Measurements from ENCODE around the gene FADS2.
A peak's percentile ranks its signal among the peaks of the same experiment; 100 is the strongest.

The FADS2 gene

DNA sequence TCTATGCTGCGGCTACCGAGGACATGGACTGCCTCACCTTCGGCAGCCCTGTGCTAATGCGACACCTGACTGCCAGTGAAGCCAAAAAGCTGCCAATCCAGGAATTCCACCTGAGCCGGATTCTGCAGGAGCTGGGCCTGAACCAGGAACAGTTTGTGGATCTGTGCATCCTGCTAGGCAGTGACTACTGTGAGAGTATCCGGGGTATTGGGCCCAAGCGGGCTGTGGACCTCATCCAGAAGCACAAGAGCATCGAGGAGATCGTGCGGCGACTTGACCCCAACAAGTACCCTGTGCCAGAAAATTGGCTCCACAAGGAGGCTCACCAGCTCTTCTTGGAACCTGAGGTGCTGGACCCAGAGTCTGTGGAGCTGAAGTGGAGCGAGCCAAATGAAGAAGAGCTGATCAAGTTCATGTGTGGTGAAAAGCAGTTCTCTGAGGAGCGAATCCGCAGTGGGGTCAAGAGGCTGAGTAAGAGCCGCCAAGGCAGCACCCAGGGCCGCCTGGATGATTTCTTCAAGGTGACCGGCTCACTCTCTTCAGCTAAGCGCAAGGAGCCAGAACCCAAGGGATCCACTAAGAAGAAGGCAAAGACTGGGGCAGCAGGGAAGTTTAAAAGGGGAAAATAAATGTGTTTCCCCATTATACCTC, 32.1 kb upstream of the FADS2 start:
- Histone ChIP-seq H3K79me2 (ENCODE audit: insufficient read depth, low read length) (peaks cover 87% of the 10 kb centered on the region), H3K9me3 (ENCODE audit: insufficient read depth, low read length) (no peaks in the 10 kb centered on the region), H3K4me3 (ENCODE audit: insufficient read depth, low read length, poor library complexity, severe bottlenecking) (no peak overlapping the region), H3K4me2 (ENCODE audit: low read depth, low read length, poor library complexity, severe bottlenecking) (no peak overlapping the region), H4K20me1 (ENCODE audit: low read depth, low read length) (peaks cover 12% of the 10 kb centered on the region; the same call in 1 of the 2 replicates), H3K27me3 (ENCODE audit: low read length) (no peaks in the 10 kb centered on the region), H3F3A (ENCODE audit: insufficient read depth) (peaks cover 25% of the 10 kb centered on the region), H2AFZ (ENCODE audit: low read depth, low read length, severe bottlenecking) (no peak overlapping the region), H3K9ac (ENCODE audit: low read length) (no peak overlapping the region), H3K36me3 (ENCODE audit: low read length) (peaks cover 20% of the 10 kb centered on the region), H3K9me2 (replicated peaks; ENCODE audit: insufficient read depth, low read length) (no peaks in the 10 kb centered on the region), H3K27ac (ENCODE audit: low read depth, low read length) (no peak overlapping the region)
- TF ChIP-seq, protein P1, sequence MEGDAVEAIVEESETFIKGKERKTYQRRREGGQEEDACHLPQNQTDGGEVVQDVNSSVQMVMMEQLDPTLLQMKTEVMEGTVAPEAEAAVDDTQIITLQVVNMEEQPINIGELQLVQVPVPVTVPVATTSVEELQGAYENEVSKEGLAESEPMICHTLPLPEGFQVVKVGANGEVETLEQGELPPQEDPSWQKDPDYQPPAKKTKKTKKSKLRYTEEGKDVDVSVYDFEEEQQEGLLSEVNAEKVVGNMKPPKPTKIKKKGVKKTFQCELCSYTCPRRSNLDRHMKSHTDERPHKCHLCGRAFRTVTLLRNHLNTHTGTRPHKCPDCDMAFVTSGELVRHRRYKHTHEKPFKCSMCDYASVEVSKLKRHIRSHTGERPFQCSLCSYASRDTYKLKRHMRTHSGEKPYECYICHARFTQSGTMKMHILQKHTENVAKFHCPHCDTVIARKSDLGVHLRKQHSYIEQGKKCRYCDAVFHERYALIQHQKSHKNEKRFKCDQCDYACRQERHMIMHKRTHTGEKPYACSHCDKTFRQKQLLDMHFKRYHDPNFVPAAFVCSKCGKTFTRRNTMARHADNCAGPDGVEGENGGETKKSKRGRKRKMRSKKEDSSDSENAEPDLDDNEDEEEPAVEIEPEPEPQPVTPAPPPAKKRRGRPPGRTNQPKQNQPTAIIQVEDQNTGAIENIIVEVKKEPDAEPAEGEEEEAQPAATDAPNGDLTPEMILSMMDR (IDR thresholded peaks at IDR 0.05; ENCODE audit: insufficient read depth, low read length, poor library complexity, severe bottlenecking), result no peak
- TF ChIP-seq EZH2phosphoT487 (conservative IDR thresholded peaks at IDR 0.05; ENCODE audit: low read length), result no peak

DNA sequence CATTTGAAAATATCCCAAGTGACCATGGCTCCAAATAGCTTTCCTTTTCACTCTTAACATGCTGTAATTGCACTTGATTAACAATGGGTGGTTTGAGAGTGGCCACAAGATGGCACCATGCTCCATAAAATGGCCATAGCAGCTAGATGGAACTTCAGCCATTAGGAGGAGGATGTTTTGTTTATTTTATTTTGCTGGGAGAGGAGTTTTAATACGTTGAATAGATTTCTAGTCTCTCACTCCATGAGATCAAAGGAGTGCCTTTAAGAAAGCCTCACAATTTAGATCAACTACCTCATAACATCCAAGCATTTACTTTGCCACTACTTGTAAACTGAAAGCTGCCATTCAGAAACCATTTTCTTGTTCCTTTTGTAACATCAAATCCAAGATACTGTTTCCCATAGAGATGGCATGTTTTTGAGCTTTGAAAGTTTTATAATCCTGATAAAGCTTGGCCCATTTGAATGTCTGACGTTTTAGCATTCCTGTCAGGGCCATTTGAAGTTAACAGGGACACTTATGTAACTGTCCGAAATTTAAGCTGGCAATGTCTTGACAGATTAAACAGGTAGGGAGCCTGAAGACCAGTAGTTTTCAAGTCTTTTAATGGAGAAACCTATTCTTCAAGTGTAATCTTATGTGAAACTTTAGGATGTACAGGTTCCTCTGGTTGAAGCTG, 30.7 kb upstream of the FADS2 start:
- H3K9ac ChIP-seq (ENCODE audit: low read length), result no peak overlapping the region
- H3F3A ChIP-seq (ENCODE audit: insufficient read depth), result peaks cover 32% of the 10 kb centered on the region
- H3K79me2 ChIP-seq (ENCODE audit: insufficient read depth, low read length), result peaks cover 73% of the 10 kb centered on the region
- H3K27me3 ChIP-seq (ENCODE audit: low read length), result no peaks in the 10 kb centered on the region
- H2AFZ ChIP-seq (ENCODE audit: low read depth, low read length, severe bottlenecking), result no peak overlapping the region
- H3K9me2 ChIP-seq (replicated peaks; ENCODE audit: insufficient read depth, low read length), result no peaks in the 10 kb centered on the region
- no peak overlapping the region for H3K4me3 ChIP-seq (ENCODE audit: insufficient read depth, low read length, poor library complexity, severe bottlenecking)
- peaks cover 12% of the 10 kb centered on the region; the same call in 1 of the 2 replicates for H4K20me1 ChIP-seq (ENCODE audit: low read depth, low read length)
- TF ChIP-seq, protein P1 (IDR thresholded peaks at IDR 0.05; ENCODE audit: insufficient read depth, low read length, poor library complexity, severe bottlenecking), result peak; percentile 93
- TF ChIP-seq EZH2phosphoT487 (conservative IDR thresholded peaks at IDR 0.05; ENCODE audit: low read length), result no peak
- peak overlapping the region; percentile 9 for H3K4me2 ChIP-seq (ENCODE audit: low read depth, low read length, poor library complexity, severe bottlenecking)
- H3K27ac ChIP-seq (ENCODE audit: low read depth, low read length), result no peak overlapping the region
- no peaks in the 10 kb centered on the region for H3K9me3 ChIP-seq (ENCODE audit: insufficient read depth, low read length)
- peaks cover 20% of the 10 kb centered on the region for H3K36me3 ChIP-seq (ENCODE audit: low read length)

DNA sequence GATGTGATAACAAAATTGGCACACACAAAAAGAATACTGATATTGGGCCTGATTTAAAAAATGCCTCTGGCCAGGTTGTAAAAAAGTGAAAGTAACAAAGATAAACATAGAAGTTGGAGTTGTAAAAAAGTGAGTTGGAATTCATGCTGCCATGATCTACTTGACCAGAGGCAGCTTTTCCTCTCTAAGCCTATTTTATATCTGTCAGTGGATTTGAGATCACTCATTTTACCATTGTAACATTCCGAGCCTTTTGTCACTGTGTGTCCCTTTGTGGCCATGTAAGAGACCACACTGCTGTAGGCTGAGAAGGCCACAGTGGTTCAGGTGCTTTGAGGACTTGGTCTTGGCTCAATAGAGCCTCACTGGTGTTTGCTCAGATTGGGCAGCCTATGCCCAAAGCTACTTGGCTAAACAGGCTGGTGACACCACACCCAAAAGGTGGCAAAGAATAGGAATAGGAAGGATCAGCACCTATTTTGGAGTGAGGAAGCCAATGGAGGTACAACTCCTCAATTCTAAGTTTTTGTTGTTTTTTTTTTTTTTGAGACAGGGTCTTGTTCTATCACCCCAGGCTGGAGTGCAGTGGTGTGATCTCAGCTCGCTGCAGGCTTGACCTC, 28.3 kb upstream of the FADS2 start:
- Histone ChIP-seq H3K27ac (ENCODE audit: low read depth, low read length) (no peak overlapping the region), H3K9me3 (ENCODE audit: insufficient read depth, low read length) (no peaks in the 10 kb centered on the region), H3K9ac (ENCODE audit: low read length) (no peak overlapping the region), H3K9me2 (replicated peaks; ENCODE audit: insufficient read depth, low read length) (no peaks in the 10 kb centered on the region), H3K27me3 (ENCODE audit: low read length) (no peaks in the 10 kb centered on the region), H3K4me2 (ENCODE audit: low read depth, low read length, poor library complexity, severe bottlenecking) (no peak overlapping the region), H3K36me3 (ENCODE audit: low read length) (peaks cover 14% of the 10 kb centered on the region), H3K79me2 (ENCODE audit: insufficient read depth, low read length) (peaks cover 52% of the 10 kb centered on the region), H4K20me1 (ENCODE audit: low read depth, low read length) (peaks cover 10% of the 10 kb centered on the region; the same call in 1 of the 2 replicates), H3F3A (ENCODE audit: insufficient read depth) (peaks cover 32% of the 10 kb centered on the region), H2AFZ (ENCODE audit: low read depth, low read length, severe bottlenecking) (no peak overlapping the region), H3K4me3 (ENCODE audit: insufficient read depth, low read length, poor library complexity, severe bottlenecking) (no peak overlapping the region)
- TF ChIP-seq, protein P1 (IDR thresholded peaks at IDR 0.05; ENCODE audit: insufficient read depth, low read length, poor library complexity, severe bottlenecking), result no peak
- no peak for TF ChIP-seq EZH2phosphoT487 (conservative IDR thresholded peaks at IDR 0.05; ENCODE audit: low read length)

Measured in SU-DHL-6 (cell line).